ENCODE data around the gene C4BPB.
A peak's percentile ranks its signal among the peaks of the same experiment; 100 is the strongest.

The C4BPB gene

GRCh38 chr1:207060596-207060995, 28.1 kb upstream of the C4BPB start:
- DNase-seq: no peak

DNA sequence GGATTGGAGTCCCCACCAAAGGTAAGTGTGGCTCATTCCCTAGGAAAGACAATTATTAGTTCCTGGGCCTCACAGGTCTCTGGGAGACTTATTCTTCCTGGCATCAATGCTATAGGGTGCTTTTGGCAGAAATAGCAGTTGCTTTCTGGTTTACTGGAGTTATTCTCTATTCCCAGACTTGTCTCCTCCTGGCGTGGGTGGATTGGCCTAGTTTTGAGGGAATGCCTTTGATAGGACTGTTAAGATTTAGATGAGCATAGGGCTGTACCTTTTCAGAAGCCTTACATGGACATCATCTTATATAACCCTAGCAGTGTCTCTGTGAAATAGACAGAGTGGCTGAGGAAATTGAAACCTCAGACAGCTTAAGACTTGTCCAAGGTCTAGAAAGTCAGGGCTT, 26.6 kb upstream of the C4BPB start:
- DNase-seq: no peak

DNA sequence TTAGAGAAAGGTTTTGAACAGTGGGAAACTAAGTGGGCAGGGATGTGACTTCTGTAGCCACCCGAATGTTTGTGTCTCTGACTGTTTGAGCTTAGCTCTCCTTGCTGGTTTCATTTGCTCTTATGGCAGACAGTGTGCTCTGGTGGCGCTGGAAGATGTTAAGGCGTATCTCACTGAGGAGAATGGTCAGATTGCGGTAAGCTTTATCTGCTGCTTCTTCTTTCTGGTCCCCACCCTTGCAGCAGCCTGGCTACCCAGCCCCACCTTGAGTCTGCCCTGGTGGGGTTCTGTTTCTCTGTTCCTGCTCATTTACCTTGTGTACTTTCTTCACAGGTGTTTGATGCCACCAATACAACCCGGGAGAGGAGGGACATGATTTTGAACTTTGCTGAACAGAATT, 25.6 kb upstream of the C4BPB start:
- DNase-seq: no peak

DNA sequence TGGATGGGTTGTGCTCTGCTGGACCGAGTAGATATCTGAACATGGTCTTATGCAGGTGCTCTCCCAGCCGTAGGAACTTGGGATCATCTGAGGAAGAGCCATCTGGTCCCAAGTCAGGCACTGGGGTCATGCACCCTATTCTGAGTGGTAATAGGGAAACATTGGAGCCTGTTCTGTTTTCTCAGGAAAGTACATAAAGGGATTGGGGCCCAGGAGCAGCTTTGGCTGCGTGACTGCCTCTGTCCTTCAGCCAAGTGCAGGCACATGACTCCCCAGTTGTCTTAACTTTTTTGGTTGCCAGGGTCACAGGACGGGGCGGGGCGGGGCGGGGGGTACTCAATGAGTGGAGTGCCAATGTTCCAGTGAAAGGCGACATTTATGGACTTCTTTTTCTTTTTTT, 24.1 kb upstream of the C4BPB start:
- DNase-seq: no peak

DNA sequence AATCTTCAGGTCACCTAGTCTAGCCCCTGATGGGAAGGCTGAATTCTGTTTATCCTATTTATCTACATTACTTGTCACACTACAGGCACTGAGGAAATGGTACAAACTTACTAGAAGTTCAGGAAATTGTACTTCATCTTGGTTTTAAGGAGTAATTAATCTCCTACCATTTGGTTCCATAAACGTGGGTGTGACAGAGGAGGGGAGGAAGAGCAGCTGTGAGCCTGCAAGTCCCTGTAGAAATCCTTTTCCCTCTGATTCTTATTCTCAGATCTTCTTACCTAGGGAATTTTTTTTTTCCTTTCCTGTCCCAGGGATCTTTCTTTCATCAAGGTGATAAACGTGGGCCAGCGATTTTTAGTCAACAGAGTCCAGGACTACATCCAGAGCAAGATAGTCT, 21.5 kb upstream of the C4BPB start:
- DNase-seq: no peak

GRCh38 chr1:207067665-207068064, 21.0 kb upstream of the C4BPB start:
- DNase-seq: no peak

- DNase-seq: no peak
Observed at GRCh38 chr1:207069061-207069460, 19.6 kb upstream of the C4BPB start.

DNA sequence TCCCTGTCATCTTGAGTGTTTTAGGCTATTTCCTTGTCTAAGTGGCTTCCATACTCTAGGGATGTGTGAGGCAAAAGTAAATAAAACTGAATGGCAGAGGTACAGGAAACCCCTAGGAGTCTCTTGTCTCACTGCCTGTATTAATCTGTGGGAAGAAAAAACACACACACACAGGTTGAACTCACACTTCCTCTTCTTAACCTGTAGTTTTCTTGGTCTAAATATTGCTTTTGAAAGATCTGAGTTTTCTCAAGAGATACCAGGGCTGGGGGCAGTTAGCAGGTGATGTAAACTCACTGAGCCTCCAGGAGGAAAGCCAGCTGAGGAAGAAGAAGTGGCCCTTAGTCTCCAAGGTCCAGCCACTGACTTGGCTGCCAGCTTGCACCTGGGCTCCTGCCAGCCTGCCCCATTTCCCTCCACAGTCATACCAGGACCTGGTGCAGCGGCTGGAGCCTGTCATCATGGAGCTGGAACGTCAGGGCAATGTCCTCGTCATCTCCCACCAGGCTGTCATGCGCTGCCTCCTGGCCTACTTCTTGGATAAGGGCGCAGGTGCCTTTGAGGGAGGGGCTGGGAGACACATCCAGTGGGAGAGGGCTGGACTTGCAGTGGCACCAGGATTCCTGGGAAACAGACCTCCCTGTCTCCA, 18.7 kb upstream of the C4BPB start:
- no peak for DNase-seq

DNA sequence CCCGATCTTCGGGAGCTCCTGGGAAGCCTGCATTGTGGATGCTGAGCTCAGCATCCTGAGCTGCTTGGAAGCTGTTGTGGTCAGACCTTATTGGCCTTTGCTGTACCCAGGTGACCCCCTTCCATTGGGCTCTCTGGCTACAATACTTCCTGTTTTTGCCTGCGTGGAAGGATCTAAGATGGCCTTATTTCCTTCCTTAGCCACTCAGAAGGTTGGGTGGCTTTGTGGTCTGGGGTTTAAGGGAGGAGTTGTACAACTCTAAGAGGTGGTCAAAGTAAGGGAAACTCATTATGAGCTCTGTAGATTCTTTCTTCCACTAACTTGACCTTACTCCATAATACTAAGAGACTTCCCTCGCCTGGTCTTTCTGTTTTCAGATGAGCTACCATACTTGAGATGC, 17.8 kb upstream of the C4BPB start:
- no peak for DNase-seq

DNA sequence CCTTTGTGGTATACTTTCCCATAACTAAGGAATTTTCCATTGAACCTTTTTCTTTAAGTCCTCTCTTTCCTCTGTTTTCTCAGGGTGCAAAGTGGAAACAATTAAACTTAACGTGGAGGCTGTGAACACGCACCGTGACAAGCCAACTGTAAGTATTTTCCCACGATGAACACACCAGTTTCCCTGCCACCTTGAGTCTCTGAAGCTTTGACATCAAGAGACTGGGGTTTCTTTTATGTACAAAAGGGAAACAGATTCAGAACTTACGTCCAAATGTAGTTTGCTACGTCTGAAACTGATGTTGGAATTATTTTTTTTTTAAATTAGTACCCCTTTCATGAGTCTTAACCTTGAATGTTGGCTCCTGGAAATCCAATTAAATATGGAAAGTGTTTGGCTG, 17.2 kb upstream of the C4BPB start:
- no peak for DNase-seq

- no peak for DNase-seq
Observed at GRCh38 chr1:207072233-207072632, 16.4 kb upstream of the C4BPB start.

- DNase-seq: no peak
Observed at GRCh38 chr1:207073906-207074820, 14.5 kb upstream of the C4BPB start.

DNA sequence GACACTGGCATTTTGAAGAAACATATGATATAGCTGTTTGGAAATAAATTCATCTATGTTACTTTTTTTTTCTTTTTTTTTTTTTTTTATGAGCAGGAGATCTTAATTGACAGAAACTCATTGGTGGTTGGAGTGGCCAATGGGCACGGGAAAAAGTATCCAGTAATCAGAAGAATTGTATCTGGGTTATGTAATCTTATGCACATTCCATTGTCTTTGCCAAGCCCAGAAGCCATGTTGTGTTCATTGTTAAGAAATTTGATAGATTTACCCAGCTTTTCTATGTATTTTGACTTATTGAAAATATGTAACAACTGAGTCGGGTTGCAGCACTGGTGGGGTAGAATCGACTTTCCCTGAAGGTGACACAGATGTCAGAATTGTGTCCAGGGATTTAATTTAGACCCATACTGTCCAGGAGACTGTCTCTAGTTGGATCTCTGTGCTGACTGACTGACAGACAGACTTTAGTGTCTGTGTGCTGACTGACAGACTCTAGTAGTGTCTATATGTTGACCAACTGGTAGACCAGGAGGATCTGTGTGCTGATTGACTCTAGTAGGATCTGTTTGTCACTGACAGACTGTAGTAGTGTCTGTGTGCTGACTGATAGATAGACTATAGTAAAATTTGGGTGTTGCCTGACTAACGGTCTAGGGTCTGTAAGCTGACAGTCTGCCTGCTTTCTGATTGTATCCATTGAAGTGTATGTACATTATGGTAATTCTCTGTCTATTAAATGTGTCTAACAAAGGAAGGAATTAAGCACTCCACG, 12.3 kb upstream of the C4BPB start:
- no peak for DNase-seq

DNA sequence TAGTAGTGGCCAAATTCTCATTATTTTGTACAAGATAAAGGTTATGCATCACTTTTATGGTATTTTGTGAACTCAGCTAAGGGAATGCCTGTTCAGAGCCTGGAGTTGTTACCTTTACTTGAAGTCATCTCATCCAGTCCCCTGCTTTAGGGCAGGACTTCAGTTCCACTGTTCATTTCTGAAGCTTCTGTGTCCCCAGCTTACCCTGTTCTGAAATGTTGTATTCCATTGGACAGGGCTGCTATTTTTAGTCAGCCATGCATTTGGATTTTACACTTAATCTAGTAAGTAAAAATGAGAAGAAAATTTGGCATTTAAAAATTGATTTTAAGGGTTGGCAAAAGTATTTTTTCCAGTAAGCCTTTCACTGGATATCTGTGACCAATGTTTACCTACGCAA, 11.6 kb upstream of the C4BPB start:
- no peak for DNase-seq

DNA sequence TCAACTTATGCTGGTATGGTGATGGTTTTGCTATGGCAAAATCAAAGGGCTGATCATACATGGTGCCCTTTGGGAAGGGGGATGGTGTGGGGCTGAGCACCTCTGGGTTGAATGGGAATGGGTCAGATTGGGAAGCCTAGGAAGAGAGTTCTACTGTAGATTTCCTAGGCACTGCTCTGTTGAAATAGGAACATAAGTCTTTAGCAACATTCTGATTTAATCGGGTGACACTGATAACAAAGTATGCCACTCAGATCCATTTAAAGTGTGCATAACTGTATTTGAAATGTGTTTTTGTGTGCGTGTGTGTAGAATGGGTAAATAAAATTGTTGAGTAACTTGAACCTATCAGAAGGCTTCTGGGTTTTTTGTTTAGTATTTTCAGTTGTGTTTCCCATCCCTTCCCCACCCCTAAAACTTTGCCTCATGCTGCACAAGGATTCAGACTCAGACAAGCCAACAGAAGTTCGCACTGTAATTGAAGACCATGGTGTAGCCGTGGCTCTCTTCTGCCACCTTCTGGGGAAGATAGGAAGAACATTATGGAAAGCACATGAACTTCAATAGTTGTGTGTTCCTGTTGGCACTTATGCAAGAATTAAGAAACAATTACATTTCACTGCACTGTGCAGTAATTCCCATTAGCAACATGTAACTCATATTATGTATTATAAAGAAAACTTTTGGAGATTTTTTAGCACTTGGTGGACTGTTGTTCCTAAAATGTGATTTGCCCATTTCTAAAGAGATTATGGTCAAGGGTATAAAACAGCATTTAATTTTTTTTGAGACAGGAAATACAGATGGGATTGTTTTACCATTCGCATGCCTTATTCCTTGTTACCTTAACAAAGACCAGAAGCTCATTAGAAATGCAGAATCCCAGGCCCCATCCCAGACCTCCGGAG, 10.9 kb upstream of the C4BPB start:
- DNase-seq: peak; percentile 73

- no peak for DNase-seq
Observed at GRCh38 chr1:207078578-207079132, 10.0 kb upstream of the C4BPB start.

DNA sequence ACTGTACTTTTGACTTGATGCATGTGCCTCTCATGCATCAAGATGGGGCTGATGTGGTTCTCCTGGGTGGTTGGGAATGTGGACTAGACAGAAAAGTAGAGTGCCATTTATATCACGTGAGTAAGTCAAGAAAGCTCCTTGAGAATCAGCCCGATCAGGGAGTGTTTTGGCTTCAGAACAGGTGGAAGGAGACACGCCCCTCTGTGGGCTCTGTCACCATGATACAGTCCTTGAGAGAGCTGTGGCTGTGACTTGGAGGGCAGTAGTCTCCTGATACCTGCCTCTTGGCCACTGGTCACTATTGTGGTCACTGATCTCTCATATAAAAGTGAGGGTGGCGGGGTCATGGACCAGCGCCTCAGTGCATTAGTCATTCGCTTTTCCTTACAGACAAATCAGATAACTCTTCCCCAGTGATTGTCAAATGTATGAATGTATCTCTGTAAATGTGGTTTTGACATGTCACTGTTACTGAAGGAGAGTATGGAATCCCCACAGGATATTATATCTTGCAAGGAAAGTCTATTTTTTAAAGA, 8.9 kb upstream of the C4BPB start:
- DNase-seq: no peak

GRCh38 chr1:207081088-207081487, 7.6 kb upstream of the C4BPB start:
- no peak for DNase-seq

DNA sequence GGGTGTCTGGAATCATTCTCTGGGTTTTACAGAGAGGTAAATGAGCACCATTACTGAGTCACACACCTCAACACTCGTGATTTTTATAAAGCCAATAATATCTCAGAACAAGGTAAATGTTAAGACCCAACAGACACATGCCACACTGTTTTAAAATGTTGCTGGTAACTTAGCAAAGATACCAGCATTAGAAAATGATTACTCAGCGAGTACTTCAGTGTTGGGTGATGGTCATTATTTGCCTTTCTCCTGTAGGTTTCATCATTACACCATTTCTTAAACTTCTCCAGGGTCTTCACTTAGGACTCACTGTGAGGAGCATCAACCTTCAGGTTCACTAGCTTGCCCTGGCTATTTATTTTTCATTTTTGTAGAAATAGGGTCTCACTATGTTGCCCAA, 6.9 kb upstream of the C4BPB start:
- no peak for DNase-seq

DNA sequence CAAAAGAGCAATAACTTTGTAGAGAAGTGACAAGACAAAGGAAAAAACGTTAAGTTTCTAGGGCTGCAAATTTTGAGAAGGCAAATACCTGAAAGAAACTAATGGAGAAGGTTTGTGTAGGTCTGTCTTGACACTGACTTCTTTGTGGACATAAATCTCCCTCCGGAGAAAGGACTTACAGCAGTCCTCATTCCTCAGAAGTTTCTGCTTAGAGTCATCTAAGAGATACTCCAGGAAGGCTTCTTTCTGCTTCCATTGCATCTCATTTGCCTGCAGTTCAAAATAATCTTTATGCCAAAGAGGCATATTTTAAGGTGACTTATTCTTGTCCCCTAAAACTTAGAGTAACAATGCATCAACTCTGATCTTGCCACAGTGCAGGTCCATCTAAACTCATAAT, 4.4 kb upstream of the C4BPB start:
- no peak for DNase-seq

GRCh38 chr1:207084701-207085180, 3.9 kb upstream of the C4BPB start:
- DNase-seq: peak; percentile 75

DNA sequence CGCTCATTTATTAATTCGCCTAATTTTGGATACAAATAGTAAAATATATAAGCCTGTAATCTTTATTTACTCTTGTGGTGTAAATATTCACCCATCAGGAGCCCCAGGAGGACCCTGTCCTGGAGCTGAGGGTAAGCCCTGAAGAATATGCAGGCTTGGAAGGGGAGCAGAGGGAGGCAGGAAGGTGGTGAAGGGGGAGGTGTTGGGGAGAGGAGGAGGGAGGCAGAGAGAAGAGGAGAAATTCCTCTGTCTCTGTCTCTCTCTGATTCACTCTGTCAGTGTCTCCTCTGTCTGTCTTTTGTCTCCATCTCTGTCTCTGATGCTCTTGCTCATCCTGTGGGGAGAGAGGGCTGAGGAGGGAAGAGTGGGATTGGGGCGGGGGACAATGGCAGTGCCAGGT, 2.8 kb upstream of the C4BPB start:
- no peak for DNase-seq

Data from NCI-H69 (cell line).